Prostate gland (tissue), 2 donors: ENCODE measurements around the gene GATD1.

Experiments used
- CTCF ChIP-seq, 4 experiments: fragments of 200-600 bp in 2 of 4; fragments of 450-650 bp in 2 of 4; sonication (generic) in 2 of 4; IDR thresholded peaks; 1 replicate in 3 of 4; 2 replicates in 1 of 4; pipeline ENCODE4 v1.5.1; 2016 to 2019; ENCODE audit warnings: antibody characterized with exemption in 4 of 4, mild to moderate bottlenecking in 2 of 4, moderate library complexity in 2 of 4
- POLR2AphosphoS5 ChIP-seq: sonication (generic); formaldehyde crosslinking; IDR thresholded peaks from one replicate; pipeline ENCODE4 v1.6.1; 2017; ENCODE audit warnings: antibody characterized with exemption

GRCh38 chr11:796565-797295, 19.4 kb upstream of the GATD1 start:
- TF ChIP-seq CTCF (IDR thresholded peaks at IDR 0.05) (no peak), POLR2AphosphoS5 (no peak)
